HTR-8/SVneo (cell line): ENCODE measurements around the gene CC2D2A.

Experiments
- DNase-seq: peaks from one replicate; pipeline ENCODE4 v3.0.0; 2011; ENCODE audit warnings: low spot score, mixed read lengths; ENCODE audit not compliant: insufficient read length
- FAIRE-seq: peaks from 2 replicates; lab custom pipeline; 2011; peaks lifted over from hg19 to GRCh38; lab: Jason Lieb, UNC

Gene CC2D2A

GRCh38 chr4:15469402-15470127, at the start of gene CC2D2A:
Gene CC2D2A (plus strand): TSS chr4:15469882. CDS start chr4:15475933, 6,051 bp downstream.
- DNase-seq (peak; percentile 33), FAIRE-seq (no peak)

- DNase-seq (no peak), FAIRE-seq (no peak)
These were observed 49.0 kb upstream of the CC2D2A start for GRCh38 chr4:15420642-15421041.

- DNase-seq, result no peak
- FAIRE-seq, result no peak
These were observed 46.4 kb upstream of the CC2D2A start for GRCh38 chr4:15423285-15423711.

- FAIRE-seq (no peak), DNase-seq (no peak)
These were observed 44.2 kb upstream of the CC2D2A start for GRCh38 chr4:15425520-15425919.

- no peak for FAIRE-seq
These were observed 42.5 kb upstream of the CC2D2A start for GRCh38 chr4:15427161-15427560.

GRCh38 chr4:15427701-15428100, 42.0 kb upstream of the CC2D2A start, which contains the start of gene C1QTNF7:
Gene C1QTNF7 (plus strand): TSS chr4:15428033. CDS start chr4:15435744, 7,711 bp downstream.
- FAIRE-seq (no peak), DNase-seq (no peak)

More at GRCh38 chr4:15427161-15427560, 42.5 kb upstream of the CC2D2A start:
- DNase-seq, result no peak

GRCh38 chr4:15428611-15429010, 41.1 kb upstream of the CC2D2A start:
- DNase-seq (no peak), FAIRE-seq (no peak)

- DNase-seq, result no peak
- no peak for FAIRE-seq
These were observed 35.6 kb upstream of the CC2D2A start for GRCh38 chr4:15434091-15434490.

GRCh38 chr4:15434676-15435075, 35.0 kb upstream of the CC2D2A start:
- FAIRE-seq, result no peak
- no peak for DNase-seq

- DNase-seq (peak; percentile 12), FAIRE-seq (no peak)
These were observed 33.2 kb upstream of the CC2D2A start for GRCh38 chr4:15436513-15436912.

GRCh38 chr4:15438939-15439524, 30.6 kb upstream of the CC2D2A start:
- DNase-seq (no peak), FAIRE-seq (no peak)

GRCh38 chr4:15443371-15444160, 26.1 kb upstream of the CC2D2A start:
- no peak for DNase-seq
- no peak for FAIRE-seq

GRCh38 chr4:15444276-15444675, 25.4 kb upstream of the CC2D2A start:
- no peak for FAIRE-seq
- DNase-seq, result no peak

GRCh38 chr4:15444879-15445547, 24.7 kb upstream of the CC2D2A start:
- FAIRE-seq (peak; percentile 42), DNase-seq (no peak)

- no peak for DNase-seq
- no peak for FAIRE-seq
These were observed 18.4 kb upstream of the CC2D2A start for GRCh38 chr4:15451181-15451865.

- DNase-seq (peak; percentile 51), FAIRE-seq (peak; percentile 67)
These were observed 17.6 kb upstream of the CC2D2A start for GRCh38 chr4:15451866-15452765.

GRCh38 chr4:15455290-15455689, 14.4 kb upstream of the CC2D2A start:
- DNase-seq (no peak), FAIRE-seq (no peak)

- no peak for FAIRE-seq
- peak; percentile 41 for DNase-seq
These were observed 12.1 kb upstream of the CC2D2A start for GRCh38 chr4:15457406-15458201.
